Progenitor cell of endocrine pancreas (in vitro differentiated cells): ENCODE measurements around the gene MXD1. TPM values are rescaled to one million over a fixed set of nuclear protein-coding genes. Genes with fewer than 3 reads are reported as not detected.

Experiments used
- DNase-seq: peaks from one replicate; pipeline ENCODE4 v3.0.0; 2021; ENCODE audit warnings: low spot score; ENCODE audit not compliant: unreplicated experiment
- H3K27ac Mint-ChIP-seq: 2 replicates; pipeline ENCODE4 v1.8.0; 2021; ENCODE audit warnings: mild to moderate bottlenecking, moderate library complexity, mixed read lengths
- H3K27me3 Mint-ChIP-seq: 2 replicates; pipeline ENCODE4 v1.8.0; 2021; ENCODE audit warnings: mixed read lengths
- H3K36me3 Mint-ChIP-seq: 2 replicates; pipeline ENCODE4 v1.8.0; 2022; ENCODE audit warnings: mixed read lengths; ENCODE audit not compliant: insufficient read depth
- H3K4me1 Mint-ChIP-seq: 2 replicates; pipeline ENCODE4 v1.8.0; 2021; ENCODE audit warnings: low read depth, mixed read lengths
- H3K4me3 Mint-ChIP-seq: 2 replicates; pipeline ENCODE4 v1.8.0; 2021; ENCODE audit warnings: low read depth, mild to moderate bottlenecking, moderate library complexity, mixed read lengths
- H3K9me3 Mint-ChIP-seq: 2 replicates; pipeline ENCODE4 v1.8.0; 2021; ENCODE audit warnings: low read depth, mixed read lengths
- total RNA-seq: library from RNA; stranded (reverse); gene quantifications from 2 replicates; pipeline ENCODE4 v1.2.1, GENCODE V29; 2021
- TF ChIP-seq, protein P1 (sequence below): fragments of 200-600 bp; sonication (generic); IDR thresholded peaks from one replicate; pipeline ENCODE4 v1.5.0; 2021; ENCODE audit warnings: antibody characterized with exemption, mild to moderate bottlenecking; ENCODE audit not compliant: unreplicated experiment

The MXD1 gene
- total RNA-seq, 1 donor from 2014 or later: 10.8 TPM

- Mint-ChIP-seq H3K4me3 (no peak overlapping the region), H3K27me3 (no peaks in the 10 kb centered on the region), H3K9me3 (no peaks in the 10 kb centered on the region), H3K27ac (no peak overlapping the region), H3K36me3 (peaks cover 23% of the 10 kb centered on the region), H3K4me1 (peaks cover 9% of the 10 kb centered on the region)
- TF ChIP-seq, protein P1, sequence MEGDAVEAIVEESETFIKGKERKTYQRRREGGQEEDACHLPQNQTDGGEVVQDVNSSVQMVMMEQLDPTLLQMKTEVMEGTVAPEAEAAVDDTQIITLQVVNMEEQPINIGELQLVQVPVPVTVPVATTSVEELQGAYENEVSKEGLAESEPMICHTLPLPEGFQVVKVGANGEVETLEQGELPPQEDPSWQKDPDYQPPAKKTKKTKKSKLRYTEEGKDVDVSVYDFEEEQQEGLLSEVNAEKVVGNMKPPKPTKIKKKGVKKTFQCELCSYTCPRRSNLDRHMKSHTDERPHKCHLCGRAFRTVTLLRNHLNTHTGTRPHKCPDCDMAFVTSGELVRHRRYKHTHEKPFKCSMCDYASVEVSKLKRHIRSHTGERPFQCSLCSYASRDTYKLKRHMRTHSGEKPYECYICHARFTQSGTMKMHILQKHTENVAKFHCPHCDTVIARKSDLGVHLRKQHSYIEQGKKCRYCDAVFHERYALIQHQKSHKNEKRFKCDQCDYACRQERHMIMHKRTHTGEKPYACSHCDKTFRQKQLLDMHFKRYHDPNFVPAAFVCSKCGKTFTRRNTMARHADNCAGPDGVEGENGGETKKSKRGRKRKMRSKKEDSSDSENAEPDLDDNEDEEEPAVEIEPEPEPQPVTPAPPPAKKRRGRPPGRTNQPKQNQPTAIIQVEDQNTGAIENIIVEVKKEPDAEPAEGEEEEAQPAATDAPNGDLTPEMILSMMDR: no peak
- DNase-seq: no peak
Observed at GRCh38 chr2:69940691-69941090, 25.8 kb downstream of the MXD1 start.

GRCh38 chr2:69943000-69943842 is 28.3 kb downstream of the MXD1 start:
- H3K4me1 Mint-ChIP-seq: peaks cover 13% of the 10 kb centered on the region
- H3K36me3 Mint-ChIP-seq: peaks cover 14% of the 10 kb centered on the region
- H3K4me3 Mint-ChIP-seq: no peak overlapping the region
- TF ChIP-seq, protein P1: no peak
- H3K27me3 Mint-ChIP-seq: no peaks in the 10 kb centered on the region
- DNase-seq: no peak
- H3K27ac Mint-ChIP-seq: no peak overlapping the region
- no peaks in the 10 kb centered on the region for H3K9me3 Mint-ChIP-seq

GRCh38 chr2:69943843-69944525 is 29.1 kb downstream of the MXD1 start:
- peaks cover 7% of the 10 kb centered on the region for H3K36me3 Mint-ChIP-seq
- DNase-seq: no peak
- peaks cover 1% of the 10 kb centered on the region for H3K27me3 Mint-ChIP-seq
- TF ChIP-seq, protein P1: no peak
- peaks cover 13% of the 10 kb centered on the region for H3K4me1 Mint-ChIP-seq
- H3K9me3 Mint-ChIP-seq: no peaks in the 10 kb centered on the region
- H3K4me3 Mint-ChIP-seq: no peak overlapping the region
- H3K27ac Mint-ChIP-seq: no peak overlapping the region

DNA sequence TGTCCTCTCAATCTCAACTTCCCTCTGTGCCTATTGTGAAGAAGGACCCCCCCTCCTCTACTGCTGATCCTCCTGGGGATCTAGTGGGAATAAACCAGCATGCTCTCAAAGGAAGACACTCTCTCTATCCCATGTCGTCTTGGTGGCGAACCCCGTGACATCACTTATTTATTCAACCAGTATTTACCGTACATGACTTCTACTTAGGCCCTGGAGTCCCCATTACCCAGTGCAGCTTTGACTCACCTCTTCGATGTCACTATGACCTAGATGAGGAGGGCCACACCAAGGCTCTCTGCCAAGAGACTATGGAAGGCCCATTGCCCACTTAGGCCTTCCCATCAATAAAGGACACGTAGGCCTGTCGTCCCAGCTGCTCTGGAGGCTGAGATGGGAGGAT is 29.8 kb downstream of the MXD1 start:
- H3K4me1 Mint-ChIP-seq: peaks cover 10% of the 10 kb centered on the region
- DNase-seq: no peak
- H3K36me3 Mint-ChIP-seq: peaks cover 1% of the 10 kb centered on the region
- H3K9me3 Mint-ChIP-seq: no peaks in the 10 kb centered on the region
- H3K27ac Mint-ChIP-seq: no peak overlapping the region
- TF ChIP-seq, protein P1: no peak
- peaks cover 3% of the 10 kb centered on the region for H3K27me3 Mint-ChIP-seq
- H3K4me3 Mint-ChIP-seq: no peak overlapping the region

- Mint-ChIP-seq H3K9me3 (no peaks in the 10 kb centered on the region), H3K27me3 (peaks cover 3% of the 10 kb centered on the region), H3K36me3 (peaks cover 1% of the 10 kb centered on the region), H3K4me1 (peaks cover 4% of the 10 kb centered on the region), H3K4me3 (no peak overlapping the region), H3K27ac (no peak overlapping the region)
- no peak for DNase-seq
- TF ChIP-seq, protein P1: no peak
Observed at GRCh38 chr2:69945441-69945840, 30.5 kb downstream of the MXD1 start.
